ENCODE measurements around the gene SMG6.
"Not testable (repeated sequence)": the region's sequence is repeated elsewhere in the genome, so short reads cannot be mapped to it uniquely, and the experiment has no call there.

SMG6 gene

DNA sequence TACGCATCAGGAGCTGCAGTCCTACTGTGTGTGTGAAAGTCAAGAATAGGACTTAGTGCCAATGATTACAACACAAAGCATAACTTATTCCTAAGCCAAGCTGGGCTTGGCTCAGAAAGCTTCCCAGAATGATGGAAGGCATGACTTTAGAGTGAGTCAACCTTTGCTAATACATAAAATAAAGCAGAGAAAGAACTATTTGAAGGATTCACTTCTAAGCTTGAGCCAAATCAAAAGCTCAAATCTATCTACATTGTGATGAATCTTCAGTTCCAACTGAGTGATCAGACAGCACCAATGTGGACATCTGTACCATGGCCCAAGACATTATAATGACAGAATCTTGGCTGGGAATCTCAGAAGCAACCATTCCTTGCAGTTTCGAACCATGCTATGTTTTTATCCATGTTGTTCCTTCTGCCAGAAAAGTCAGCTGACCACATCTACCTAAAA, 41.4 kb downstream of the SMG6 start:
- Mint-ChIP-seq H3K4me1 (no peaks in the 10 kb centered on the region), H3K36me3 (ENCODE audit: low read depth) (peaks cover 45% of the 10 kb centered on the region), H3K4me3 (no peak overlapping the region), H3K27me3 (ENCODE audit: low read depth, poor library complexity) (no peaks in the 10 kb centered on the region), H3K9me3 (peaks cover 3% of the 10 kb centered on the region), H3K27ac (no peak overlapping the region)
- DNase-seq = no peak
- TF ChIP-seq, protein P1, sequence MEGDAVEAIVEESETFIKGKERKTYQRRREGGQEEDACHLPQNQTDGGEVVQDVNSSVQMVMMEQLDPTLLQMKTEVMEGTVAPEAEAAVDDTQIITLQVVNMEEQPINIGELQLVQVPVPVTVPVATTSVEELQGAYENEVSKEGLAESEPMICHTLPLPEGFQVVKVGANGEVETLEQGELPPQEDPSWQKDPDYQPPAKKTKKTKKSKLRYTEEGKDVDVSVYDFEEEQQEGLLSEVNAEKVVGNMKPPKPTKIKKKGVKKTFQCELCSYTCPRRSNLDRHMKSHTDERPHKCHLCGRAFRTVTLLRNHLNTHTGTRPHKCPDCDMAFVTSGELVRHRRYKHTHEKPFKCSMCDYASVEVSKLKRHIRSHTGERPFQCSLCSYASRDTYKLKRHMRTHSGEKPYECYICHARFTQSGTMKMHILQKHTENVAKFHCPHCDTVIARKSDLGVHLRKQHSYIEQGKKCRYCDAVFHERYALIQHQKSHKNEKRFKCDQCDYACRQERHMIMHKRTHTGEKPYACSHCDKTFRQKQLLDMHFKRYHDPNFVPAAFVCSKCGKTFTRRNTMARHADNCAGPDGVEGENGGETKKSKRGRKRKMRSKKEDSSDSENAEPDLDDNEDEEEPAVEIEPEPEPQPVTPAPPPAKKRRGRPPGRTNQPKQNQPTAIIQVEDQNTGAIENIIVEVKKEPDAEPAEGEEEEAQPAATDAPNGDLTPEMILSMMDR (IDR thresholded peaks at IDR 0.05) = no peak

DNA sequence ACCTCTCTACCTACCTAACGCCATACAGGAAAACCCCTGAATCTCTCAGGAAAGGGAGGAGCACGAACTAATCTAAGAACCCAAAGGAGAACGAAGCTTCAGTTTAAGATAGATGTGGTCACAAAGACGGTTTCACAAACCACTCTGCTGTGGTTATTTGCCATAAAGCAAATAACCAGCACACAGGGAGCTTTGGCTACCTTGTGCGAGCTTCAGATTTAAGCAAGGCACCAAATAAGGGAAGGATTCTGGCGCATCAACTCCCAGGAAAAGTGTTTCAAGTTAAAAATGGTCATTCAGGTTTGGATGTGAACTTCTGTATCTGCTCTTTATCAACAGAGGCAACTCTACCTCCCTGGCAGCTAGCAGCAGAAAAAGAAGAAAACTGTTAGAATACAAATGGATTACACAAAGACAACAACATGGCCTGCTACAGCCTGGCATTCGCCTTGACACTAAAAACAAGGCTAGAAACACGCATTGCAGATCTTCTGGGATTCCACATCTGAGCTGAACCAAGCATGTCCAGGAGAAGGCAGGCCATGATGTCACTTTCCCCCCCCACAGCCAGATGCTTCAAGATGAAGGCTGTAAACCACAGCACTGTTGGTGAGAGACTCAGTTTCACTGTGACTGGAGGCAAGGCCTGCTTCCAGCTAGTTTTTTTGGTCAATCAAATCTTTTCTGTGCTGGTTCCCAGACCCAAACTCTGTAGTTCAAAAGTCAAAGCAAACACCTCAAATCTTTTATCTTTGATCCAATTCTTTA, 43.6 kb downstream of the SMG6 start:
- TF ChIP-seq, protein P1 (IDR thresholded peaks at IDR 0.05) = no peak

DNA sequence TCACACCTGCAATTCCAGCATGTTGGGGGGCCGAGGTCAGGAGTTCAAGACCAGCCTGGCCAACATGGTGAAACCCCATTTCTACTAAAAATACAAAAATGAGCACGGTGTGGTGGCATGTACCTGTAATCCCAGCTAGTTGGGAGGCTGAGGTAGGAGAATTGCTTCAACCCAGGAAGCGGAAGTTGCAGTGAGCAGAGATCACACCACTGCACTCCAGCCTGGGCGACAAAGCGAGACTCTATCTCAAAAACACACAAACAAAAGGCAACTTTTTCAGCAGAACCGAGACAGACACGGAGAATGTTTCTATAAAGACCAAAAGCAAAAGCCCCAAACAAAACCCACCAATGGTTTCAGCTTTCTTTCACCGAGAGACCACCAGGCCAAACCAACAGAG, 44.8 kb downstream of the SMG6 start:
- H3K27me3 Mint-ChIP-seq (ENCODE audit: low read depth, poor library complexity); H3K4me1 Mint-ChIP-seq; H3K4me3 Mint-ChIP-seq; H3K27ac Mint-ChIP-seq; DNase-seq: not testable (repeated sequence)
- Mint-ChIP-seq H3K36me3 (ENCODE audit: low read depth) (peaks cover 69% of the 10 kb centered on the region), H3K9me3 (peaks cover 17% of the 10 kb centered on the region)

More for the DNA sequence above, 43.6 kb downstream of the SMG6 start:
- Mint-ChIP-seq H3K4me3 (no peak overlapping the region), H3K4me1 (no peaks in the 10 kb centered on the region), H3K27ac (peak overlapping the region; percentile 1), H3K9me3 (peaks cover 12% of the 10 kb centered on the region), H3K27me3 (ENCODE audit: low read depth, poor library complexity) (peaks cover under 1% of the 10 kb centered on the region), H3K36me3 (ENCODE audit: low read depth) (peaks cover 61% of the 10 kb centered on the region)
- DNase-seq = no peak

DNA sequence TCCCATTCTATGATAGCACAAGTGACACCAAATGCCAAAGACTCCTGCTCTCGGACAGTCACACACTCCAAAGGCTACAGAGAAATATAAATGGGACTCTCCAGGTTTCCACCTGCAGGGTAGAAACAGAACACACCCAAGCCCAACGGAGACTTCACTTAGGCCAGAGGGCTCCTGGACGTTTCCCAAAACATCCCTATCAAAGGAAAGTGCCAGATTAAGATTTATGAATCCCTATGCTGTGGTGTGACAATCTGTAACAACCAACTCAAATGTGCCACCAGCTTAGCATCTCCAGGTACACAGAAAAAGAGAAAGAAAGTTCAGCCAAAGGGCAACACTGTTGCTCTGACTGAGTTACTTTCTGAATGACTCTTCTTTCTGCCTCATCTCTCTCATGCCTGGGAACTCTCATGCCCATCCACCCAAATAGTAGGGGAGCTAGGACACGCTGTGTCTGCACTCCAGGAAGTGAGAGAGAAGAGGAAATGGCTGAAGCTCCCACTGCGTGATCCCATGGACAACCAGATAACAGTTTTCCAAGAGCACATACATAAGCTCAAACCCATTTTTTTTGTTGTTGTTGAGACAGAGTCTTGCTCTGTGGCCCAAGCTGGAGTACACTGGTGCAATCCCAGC, 49.7 kb downstream of the SMG6 start:
- H3K4me3 Mint-ChIP-seq = no peak overlapping the region
- TF ChIP-seq, protein P1 (IDR thresholded peaks at IDR 0.05) = no peak
- peak overlapping the region; percentile 79 for H3K27ac Mint-ChIP-seq
- H3K27me3 Mint-ChIP-seq (ENCODE audit: low read depth, poor library complexity) = peaks cover 4% of the 10 kb centered on the region
- H3K36me3 Mint-ChIP-seq (ENCODE audit: low read depth) = peaks cover 61% of the 10 kb centered on the region
- DNase-seq = no peak
- peaks cover 4% of the 10 kb centered on the region for H3K4me1 Mint-ChIP-seq
- H3K9me3 Mint-ChIP-seq = peaks cover 17% of the 10 kb centered on the region

DNA sequence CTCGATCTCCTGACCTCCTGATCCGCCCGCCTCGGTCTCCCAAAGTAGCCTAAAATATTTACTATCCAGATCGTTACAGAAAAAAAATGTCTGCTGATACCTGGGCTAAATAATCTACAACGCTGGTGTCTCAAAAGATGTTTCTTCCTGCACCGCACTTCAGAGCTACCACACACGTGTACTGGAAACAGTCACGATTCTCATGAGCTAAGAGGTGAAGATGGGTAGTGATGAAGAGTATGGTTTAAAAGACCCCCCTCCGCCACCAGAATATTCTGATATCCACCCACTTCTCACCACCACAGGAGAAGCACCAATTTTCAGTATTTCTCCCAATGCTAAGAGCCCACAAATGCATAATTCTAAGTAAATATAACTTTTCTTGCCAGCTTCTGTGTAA, 50.2 kb downstream of the SMG6 start:
- TF ChIP-seq, protein P1 (IDR thresholded peaks at IDR 0.05) = no peak
- peaks cover 4% of the 10 kb centered on the region for H3K4me1 Mint-ChIP-seq
- peaks cover 65% of the 10 kb centered on the region for H3K36me3 Mint-ChIP-seq (ENCODE audit: low read depth)
- H3K4me3 Mint-ChIP-seq = no peak overlapping the region
- peaks cover 17% of the 10 kb centered on the region for H3K9me3 Mint-ChIP-seq
- peaks cover 4% of the 10 kb centered on the region for H3K27me3 Mint-ChIP-seq (ENCODE audit: low read depth, poor library complexity)
- DNase-seq = no peak
- peak overlapping the region; percentile 79 for H3K27ac Mint-ChIP-seq

DNA sequence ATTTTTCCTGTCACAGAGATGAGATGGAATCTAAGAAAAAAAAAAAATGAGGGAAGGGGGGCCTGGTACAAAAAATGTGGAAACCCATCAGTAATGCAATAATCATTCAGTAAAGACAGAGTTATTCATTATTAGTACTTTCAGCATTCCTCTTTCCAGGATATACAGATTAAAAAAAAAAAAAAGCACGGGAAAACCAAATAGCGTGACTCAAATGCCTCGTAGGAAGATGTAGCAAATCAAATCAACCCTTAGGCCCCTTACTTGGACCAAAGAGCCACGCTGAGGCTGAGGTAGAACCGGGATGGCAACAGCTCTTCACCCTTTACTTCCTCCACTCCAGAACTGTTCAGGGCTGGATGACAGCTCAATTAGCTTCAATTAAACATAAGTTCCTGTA, 52.5 kb downstream of the SMG6 start:
- DNase-seq = no peak
- Mint-ChIP-seq H3K27ac (no peak overlapping the region), H3K36me3 (ENCODE audit: low read depth) (peaks cover 57% of the 10 kb centered on the region), H3K4me1 (peaks cover 4% of the 10 kb centered on the region), H3K4me3 (no peak overlapping the region), H3K27me3 (ENCODE audit: low read depth, poor library complexity) (peaks cover 4% of the 10 kb centered on the region), H3K9me3 (peaks cover 13% of the 10 kb centered on the region)
- TF ChIP-seq, protein P1 (IDR thresholded peaks at IDR 0.05) = no peak

All from nephron progenitor cell (in vitro differentiated cells).